H9 (cell line): ENCODE results near the gene SNED1. TPM values are rescaled to one million over a fixed set of nuclear protein-coding genes. Genes with fewer than 3 reads are reported as not detected.

ENCODE experiments used
- DNase-seq: peaks from one replicate; pipeline ENCODE4 v3.0.0-alpha.2; 2017
- H2AFZ ChIP-seq: one replicate; pipeline ENCODE4 v1.6.1; 2013; ENCODE audit warnings: mild to moderate bottlenecking, low read length, control low read depth, moderate library complexity
- H2AK5ac ChIP-seq: 2 replicates; pipeline ENCODE4 v1.6.1; 2013; ENCODE audit warnings: low read length, control low read depth, mixed read lengths; ENCODE audit not compliant: insufficient read length
- H2BK120ac ChIP-seq: one replicate; pipeline ENCODE4 v1.6.1; 2013; ENCODE audit warnings: low read depth, mild to moderate bottlenecking, low read length, control low read depth, inconsistent platforms; ENCODE audit not compliant: poor library complexity, severe bottlenecking
- H2BK12ac ChIP-seq: 2 replicates; pipeline ENCODE4 v1.6.1; 2013; ENCODE audit warnings: low read length, control low read depth, mixed read lengths, low read depth; ENCODE audit not compliant: insufficient read length
- H2BK15ac ChIP-seq: 2 replicates; pipeline ENCODE4 v1.6.1; 2013; ENCODE audit warnings: low read depth, low read length, control low read depth
- H2BK20ac ChIP-seq: one replicate; pipeline ENCODE4 v1.6.1; 2013; ENCODE audit warnings: low read depth, mild to moderate bottlenecking, low read length, control low read depth, inconsistent platforms; ENCODE audit not compliant: poor library complexity, severe bottlenecking
- H2BK5ac ChIP-seq: 2 replicates; pipeline ENCODE4 v1.6.1; 2013; ENCODE audit warnings: low read length, control low read depth, mixed read lengths; ENCODE audit not compliant: insufficient read length
- H3K14ac ChIP-seq: 2 replicates; pipeline ENCODE4 v1.6.1; 2013; ENCODE audit warnings: low read length, control low read depth; ENCODE audit not compliant: insufficient read depth
- H3K18ac ChIP-seq: 2 replicates; pipeline ENCODE4 v1.6.1; 2013; ENCODE audit warnings: low read depth, mild to moderate bottlenecking, mixed read lengths, low read length, control low read depth; ENCODE audit not compliant: insufficient read length
- H3K23ac ChIP-seq: 2 replicates; pipeline ENCODE4 v1.6.1; 2013; ENCODE audit warnings: low read length, control low read depth, mixed read lengths, low read depth; ENCODE audit not compliant: insufficient read length
- H3K23me2 ChIP-seq: 2 replicates; pipeline ENCODE4 v1.6.1; 2013; ENCODE audit warnings: low read depth, mild to moderate bottlenecking, mixed read lengths, low read length, control low read depth; ENCODE audit not compliant: insufficient read length, poor library complexity, severe bottlenecking
- H3K27ac ChIP-seq: 2 replicates; pipeline ENCODE4 v1.5.1; 2013; ENCODE audit warnings: low read length, control low read depth, mixed read lengths, low read depth; ENCODE audit not compliant: insufficient read length
- H3K27me3 ChIP-seq: 2 replicates; pipeline ENCODE4 v1.6.1; 2013; ENCODE audit warnings: low read length, control low read depth, inconsistent platforms; ENCODE audit not compliant: insufficient read depth
- H3K4ac ChIP-seq: 2 replicates; pipeline ENCODE4 v1.6.1; 2013; ENCODE audit warnings: low read depth, mild to moderate bottlenecking, control low read depth, inconsistent platforms, low read length, moderate library complexity
- H3K4me1 ChIP-seq: 2 replicates; pipeline ENCODE4 v1.6.1; 2013; ENCODE audit warnings: low read length, control low read depth, inconsistent platforms; ENCODE audit not compliant: insufficient read depth
- H3K4me2 ChIP-seq: 2 replicates; pipeline ENCODE4 v1.6.1; 2013; ENCODE audit warnings: low read length, control low read depth, mixed read lengths; ENCODE audit not compliant: insufficient read length, insufficient read depth
- H3K56ac ChIP-seq: 2 replicates; pipeline ENCODE4 v1.6.1; 2013; ENCODE audit warnings: low read depth, mild to moderate bottlenecking, mixed read lengths, low read length, control low read depth; ENCODE audit not compliant: insufficient read length
- H3K79me1 ChIP-seq: 2 replicates; pipeline ENCODE4 v1.6.1; 2013; ENCODE audit warnings: low read depth, mild to moderate bottlenecking, moderate library complexity, low read length, control low read depth, inconsistent platforms; ENCODE audit not compliant: insufficient read depth, poor library complexity, severe bottlenecking
- H3K79me2 ChIP-seq: 2 replicates; pipeline ENCODE4 v1.6.1; 2013; ENCODE audit warnings: low read length, control low read depth, inconsistent platforms; ENCODE audit not compliant: insufficient read depth
- H3K9ac ChIP-seq: 2 replicates; pipeline ENCODE4 v1.6.1; 2013; ENCODE audit warnings: low read length, control low read depth, mixed read lengths; ENCODE audit not compliant: insufficient read length; ENCODE audit errors: extremely low read depth
- H3K9me3 ChIP-seq: one replicate; pipeline ENCODE4 v1.6.1; 2013; ENCODE audit warnings: low read depth, low read length, inconsistent platforms; ENCODE audit not compliant: control insufficient read depth
- H3T11ph ChIP-seq: one replicate; pipeline ENCODE4 v1.6.1; 2013; ENCODE audit warnings: mild to moderate bottlenecking, low read length, control low read depth, inconsistent platforms
- H4K20me1 ChIP-seq: one replicate; pipeline ENCODE4 v1.6.1; 2013; ENCODE audit not compliant: control insufficient read depth, insufficient read length, insufficient read depth
- H4K5ac ChIP-seq: 2 replicates; pipeline ENCODE4 v1.6.1; 2013; ENCODE audit warnings: low read depth, mild to moderate bottlenecking, mixed read lengths, low read length, control low read depth; ENCODE audit not compliant: insufficient read length
- H4K8ac ChIP-seq: replicated peaks from 2 replicates; pipeline ENCODE4 v1.6.1; 2013; ENCODE audit warnings: low read length, control low read depth, mixed read lengths, low read depth; ENCODE audit not compliant: insufficient read length
- H4K91ac ChIP-seq: 2 replicates; pipeline ENCODE4 v1.6.1; 2013; ENCODE audit warnings: low read depth, mild to moderate bottlenecking, moderate library complexity, mixed read lengths, low read length, control low read depth; ENCODE audit not compliant: insufficient read length
- H3K27ac Mint-ChIP-seq, 3 experiments: 2 replicates in 2 of 3; 3 replicates in 1 of 3; pipeline ENCODE4 v1.8.0; 2020 to 2021; ENCODE audit warnings: mixed read lengths in 3 of 3, mild to moderate bottlenecking in 1 of 3, moderate library complexity in 1 of 3
- H3K27me3 Mint-ChIP-seq: 2 replicates; pipeline ENCODE4 v1.8.0; 2021; ENCODE audit warnings: low read depth, mild to moderate bottlenecking, moderate library complexity, mixed read lengths
- H3K36me3 Mint-ChIP-seq, 3 experiments: 2 replicates in 2 of 3; 3 replicates in 1 of 3; pipeline ENCODE4 v1.8.0; 2020 to 2021; ENCODE audit warnings: low read depth in 3 of 3, mixed read lengths in 3 of 3; ENCODE audit not compliant: insufficient read depth in 1 of 3
- H3K4me1 Mint-ChIP-seq, 2 experiments: 2 replicates each; pipeline ENCODE4 v1.8.0; 2020; ENCODE audit warnings: mixed read lengths in 2 of 2
- H3K4me3 Mint-ChIP-seq, 2 experiments: 2 replicates in 1 of 2; 3 replicates in 1 of 2; pipeline ENCODE4 v1.8.0; 2020 to 2021; ENCODE audit warnings: mild to moderate bottlenecking in 2 of 2, mixed read lengths in 2 of 2, moderate library complexity in 1 of 2
- H3K9me3 Mint-ChIP-seq, 2 experiments: 2 replicates in 1 of 2; 3 replicates in 1 of 2; pipeline ENCODE4 v1.8.0; 2020; ENCODE audit warnings: mild to moderate bottlenecking in 2 of 2, mixed read lengths in 2 of 2, moderate library complexity in 1 of 2
- CTCF ChIP-seq: fragments of 200-600 bp; sonication (generic); conservative IDR thresholded peaks from 3 replicates; pipeline ENCODE4 v1.8.0; 2021; ENCODE audit warnings: antibody characterized with exemption, mild to moderate bottlenecking
- WGBS: extraction: QIAGEN DNeasy Blood & Tissue Kit; methylation state at CpG from one replicate; pipeline ENCODE4 v1.1.7; 2013; ENCODE audit warnings: missing lambda C conversion rate, low lambda C conversion rate, mixed read lengths; ENCODE audit not compliant: insufficient read length; ENCODE audit errors: extremely low coverage; 5-methylcytosine and 5-hydroxymethylcytosine counted together
- total RNA-seq: library from RNA; stranded (reverse); gene quantifications from 2 replicates; pipeline ENCODE4 v1.2.1, GENCODE V29; 2021

The SNED1 gene
- total RNA-seq, 1 experiment from 2014 or later, result 2.5 TPM

- H3T11ph ChIP-seq, result no peak overlapping the region
- no peaks in the 10 kb centered on the region for H3K27me3 ChIP-seq
- TF ChIP-seq CTCF, result no peak
- no peak overlapping the region for H2BK120ac ChIP-seq
- peaks cover 21 to 26% of the 10 kb centered on the region in 2 experiments for H3K4me1 Mint-ChIP-seq
- H3K4me2 ChIP-seq, result no peak overlapping the region
- no peak overlapping the region for H3K4ac ChIP-seq
- DNase-seq, result no peak
- no peaks in the 10 kb centered on the region for H3K27me3 Mint-ChIP-seq
- no peak overlapping the region for H3K27ac Mint-ChIP-seq
- no peaks in the 10 kb centered on the region; the same call in 1 of the 2 replicates for H3K79me2 ChIP-seq
- no CpG with 5 or more reads among the region's 5 CpGs for WGBS
- H3K23ac ChIP-seq, result no peak overlapping the region
- no peak overlapping the region for H3K9ac ChIP-seq
- no peak overlapping the region for H3K14ac ChIP-seq
- H2AK5ac ChIP-seq, result no peak overlapping the region
- no peak overlapping the region for H3K56ac ChIP-seq
- H3K9me3 ChIP-seq, result no peaks in the 10 kb centered on the region
- H2BK20ac ChIP-seq, result no peak overlapping the region
- H2AFZ ChIP-seq, result no peak overlapping the region
- no peak overlapping the region for H2BK5ac ChIP-seq
- H3K36me3 Mint-ChIP-seq, result peaks cover 17 to 47% (median 41%) of the 10 kb centered on the region in 3 experiments
- H4K91ac ChIP-seq, result no peak overlapping the region
- H2BK15ac ChIP-seq, result no peak overlapping the region
- no peak overlapping the region for H2BK12ac ChIP-seq
- H3K4me1 ChIP-seq, result 0 out of 2 replicates have a peak, but pooled peaks cover under 1% of the 10 kb centered on the region
- H3K9me3 Mint-ChIP-seq, result no peaks in the 10 kb centered on the region
- no peak overlapping the region for H3K18ac ChIP-seq
- peaks cover 9% of the 10 kb centered on the region for H3K79me1 ChIP-seq
- peaks cover 6% of the 10 kb centered on the region for H3K23me2 ChIP-seq
- no peak overlapping the region for H4K5ac ChIP-seq
- H4K8ac ChIP-seq, result no peak overlapping the region
- no peak overlapping the region for H3K4me3 Mint-ChIP-seq
- H3K27ac ChIP-seq, result no peak overlapping the region
- no peaks in the 10 kb centered on the region for H4K20me1 ChIP-seq
Measured at GRCh38 chr2:241099246-241099645, 100.8 kb downstream of the SNED1 start.
